ENCODE measurements around the gene ARRB2. TPM values are rescaled to one million over a fixed set of nuclear protein-coding genes. Genes with fewer than 3 reads are reported as not detected.
A peak's percentile ranks its signal among the peaks of the same experiment; 100 is the strongest.

The ARRB2 gene
- total and polyA plus RNA-seq, 2 of the 13 experiments (the other 11 are each of a cell fraction or from before 2014, with no cell fraction given), result 21.5 to 49.2 TPM

- TF ChIP-seq ZNF281 (CRISPR knock-in tag; IDR thresholded peaks at IDR 0.05; ENCODE audit: borderline replicate concordance) (peak; percentile 99), ZNF326 (CRISPR knock-in tag; IDR thresholded peaks at IDR 0.05; ENCODE audit: borderline replicate concordance) (no peak), HOXA5 (CRISPR knock-in tag; IDR thresholded peaks at IDR 0.05) (peak; percentile 80; the same call in 1 of the 2 replicates), NCOR1 (IDR thresholded peaks at IDR 0.05; ENCODE audit: borderline replicate concordance, low read length) (peak; percentile 90), ZMYM4 (CRISPR knock-in tag; IDR thresholded peaks at IDR 0.05) (peak; percentile 79), KAT7 (CRISPR knock-in tag; IDR thresholded peaks at IDR 0.05; ENCODE audit: borderline replicate concordance) (peak; percentile 45; the same call in 1 of the 2 replicates), GATA4 (IDR thresholded peaks at IDR 0.05; ENCODE audit: borderline replicate concordance, low read depth) (peak; percentile 77; the same call in 1 of the 2 replicates), CENPT (CRISPR knock-in tag; IDR thresholded peaks at IDR 0.05; ENCODE audit: low read depth) (no peak), SNAPC5 (CRISPR knock-in tag; IDR thresholded peaks at IDR 0.05; ENCODE audit: borderline replicate concordance) (no peak), ZEB1 (IDR thresholded peaks at IDR 0.05; ENCODE audit: insufficient replicate concordance, low read depth) (no peak), ZFP91 (CRISPR knock-in tag; IDR thresholded peaks at IDR 0.05; ENCODE audit: borderline replicate concordance) (no peak; the same call in 1 of the 2 replicates), ZNF749 (CRISPR knock-in tag; IDR thresholded peaks at IDR 0.05; ENCODE audit: borderline replicate concordance) (no peak), ZFY (CRISPR knock-in tag; IDR thresholded peaks at IDR 0.05) (peak; percentile 47), ZNF230 (CRISPR knock-in tag; IDR thresholded peaks at IDR 0.05) (peak; percentile 86; the same call in 1 of the 2 replicates), KDM3A (CRISPR knock-in tag; IDR thresholded peaks at IDR 0.05; ENCODE audit: low read depth) (peak; percentile 66; the same call in 1 of the 2 replicates), GRHL1 (CRISPR knock-in tag; conservative IDR thresholded peaks at IDR 0.05) (no peak), NR2F2 (IDR thresholded peaks at IDR 0.05; ENCODE audit: borderline replicate concordance, low read depth) (peak; percentile 70), ZNF800 (CRISPR knock-in tag; IDR thresholded peaks at IDR 0.05) (no peak), RAD51 (IDR thresholded peaks at IDR 0.05; ENCODE audit: borderline replicate concordance) (no peak), PHF21A (CRISPR knock-in tag; IDR thresholded peaks at IDR 0.05) (peak; percentile 96), RARA (CRISPR knock-in tag; IDR thresholded peaks at IDR 0.05) (peak; percentile 96), TEAD3 (CRISPR knock-in tag; optimal IDR thresholded peaks at IDR 0.05; ENCODE audit: borderline replicate concordance) (peak; percentile 86), TRIM24 (CRISPR knock-in tag; IDR thresholded peaks at IDR 0.05) (no peak)
These were observed 49.4 kb downstream of the ARRB2 start (continued) for GRCh38 chr17:4759776-4760236.

All from HepG2 (cell line).